Chondrocyte (in vitro differentiated cells): Measurements from ENCODE around the gene PTPRZ1. TPM values are rescaled to one million over a fixed set of nuclear protein-coding genes. Genes with fewer than 3 reads are reported as not detected.
A peak's percentile ranks its signal among the peaks of the same experiment; 100 is the strongest.

Source experiments
- DNase-seq: peaks from one replicate; pipeline ENCODE4 v3.0.0; 2021; ENCODE audit warnings: mixed read lengths, low spot score
- H3K27ac Mint-ChIP-seq: one replicate; pipeline ENCODE4 v1.8.0; 2021; ENCODE audit warnings: mild to moderate bottlenecking, moderate library complexity, mixed read lengths; ENCODE audit not compliant: unreplicated experiment
- H3K27me3 Mint-ChIP-seq: 2 replicates; pipeline ENCODE4 v1.8.0; 2021; ENCODE audit warnings: low read depth, mixed read lengths
- H3K36me3 Mint-ChIP-seq: 2 replicates; pipeline ENCODE4 v1.8.0; 2021; ENCODE audit warnings: low read depth, mixed read lengths
- H3K4me1 Mint-ChIP-seq: 2 replicates; pipeline ENCODE4 v1.8.0; 2021; ENCODE audit warnings: low read depth, mild to moderate bottlenecking, mixed read lengths
- H3K4me3 Mint-ChIP-seq: one replicate; pipeline ENCODE4 v1.8.0; 2021; ENCODE audit warnings: mild to moderate bottlenecking, moderate library complexity, mixed read lengths; ENCODE audit not compliant: unreplicated experiment
- H3K9me3 Mint-ChIP-seq: 2 replicates; pipeline ENCODE4 v1.8.0; 2021; ENCODE audit warnings: low read depth, mixed read lengths
- total RNA-seq: library from RNA; stranded (reverse); gene quantifications from 3 replicates; pipeline ENCODE4 v1.2.1, GENCODE V29; 2021
- TF ChIP-seq, protein P1 (sequence below): fragments of 200-600 bp; sonication (generic); IDR thresholded peaks from 2 replicates; pipeline ENCODE4 v1.5.0; 2021; ENCODE audit warnings: antibody characterized with exemption, mild to moderate bottlenecking, moderate library complexity

PTPRZ1 gene
- total RNA-seq, 1 donor from 2014 or later, result 2.0 TPM

DNA sequence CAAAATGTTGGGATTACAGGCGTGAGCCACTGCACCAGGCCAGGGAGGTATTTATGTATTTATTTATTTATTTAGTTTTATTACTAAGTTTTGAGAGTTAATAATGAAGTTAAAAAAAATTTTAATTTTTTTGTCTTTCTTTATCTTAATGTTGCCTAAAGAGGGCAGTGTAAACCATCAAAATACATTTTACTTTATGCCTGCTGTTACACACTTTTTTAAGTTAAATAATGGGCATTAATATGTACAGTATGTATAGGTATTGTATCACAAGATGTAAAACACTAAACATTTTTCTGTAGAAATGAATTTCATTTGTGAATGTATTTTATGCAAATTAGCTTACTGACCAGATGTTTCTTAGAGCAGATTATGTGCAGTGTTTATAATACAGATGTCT lies 141.7 kb downstream of the PTPRZ1 start:
- H3K36me3 Mint-ChIP-seq, result no peaks in the 10 kb centered on the region
- no peak for DNase-seq
- H3K4me1 Mint-ChIP-seq, result no peaks in the 10 kb centered on the region
- H3K4me3 Mint-ChIP-seq, result no peak overlapping the region
- H3K27me3 Mint-ChIP-seq, result peaks cover 2% of the 10 kb centered on the region
- no peaks in the 10 kb centered on the region for H3K9me3 Mint-ChIP-seq
- TF ChIP-seq, protein P1, sequence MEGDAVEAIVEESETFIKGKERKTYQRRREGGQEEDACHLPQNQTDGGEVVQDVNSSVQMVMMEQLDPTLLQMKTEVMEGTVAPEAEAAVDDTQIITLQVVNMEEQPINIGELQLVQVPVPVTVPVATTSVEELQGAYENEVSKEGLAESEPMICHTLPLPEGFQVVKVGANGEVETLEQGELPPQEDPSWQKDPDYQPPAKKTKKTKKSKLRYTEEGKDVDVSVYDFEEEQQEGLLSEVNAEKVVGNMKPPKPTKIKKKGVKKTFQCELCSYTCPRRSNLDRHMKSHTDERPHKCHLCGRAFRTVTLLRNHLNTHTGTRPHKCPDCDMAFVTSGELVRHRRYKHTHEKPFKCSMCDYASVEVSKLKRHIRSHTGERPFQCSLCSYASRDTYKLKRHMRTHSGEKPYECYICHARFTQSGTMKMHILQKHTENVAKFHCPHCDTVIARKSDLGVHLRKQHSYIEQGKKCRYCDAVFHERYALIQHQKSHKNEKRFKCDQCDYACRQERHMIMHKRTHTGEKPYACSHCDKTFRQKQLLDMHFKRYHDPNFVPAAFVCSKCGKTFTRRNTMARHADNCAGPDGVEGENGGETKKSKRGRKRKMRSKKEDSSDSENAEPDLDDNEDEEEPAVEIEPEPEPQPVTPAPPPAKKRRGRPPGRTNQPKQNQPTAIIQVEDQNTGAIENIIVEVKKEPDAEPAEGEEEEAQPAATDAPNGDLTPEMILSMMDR, result peak; percentile 78
- H3K27ac Mint-ChIP-seq, result no peak overlapping the region

DNA sequence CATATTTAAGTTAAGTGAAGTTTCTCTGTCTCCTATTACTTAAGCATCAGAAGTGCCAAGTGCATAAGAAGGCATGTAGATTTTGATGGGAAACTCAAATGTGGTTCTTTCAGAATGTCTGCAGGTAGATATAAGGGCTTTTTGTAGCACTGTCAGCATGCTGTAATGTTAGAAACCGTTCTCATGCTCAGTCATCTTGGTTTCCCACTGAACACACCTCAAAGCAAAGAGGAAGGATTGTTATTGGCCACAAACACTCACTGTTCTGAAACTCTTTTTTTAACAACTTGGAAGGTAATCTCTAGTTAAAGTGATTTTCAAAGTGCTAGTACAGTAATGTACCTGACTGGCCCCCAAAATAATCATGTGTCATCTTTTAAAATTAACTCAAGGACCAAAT lies 145.1 kb downstream of the PTPRZ1 start:
- TF ChIP-seq, protein P1, result no peak
- Mint-ChIP-seq H3K4me1 (no peaks in the 10 kb centered on the region), H3K4me3 (no peak overlapping the region), H3K9me3 (no peaks in the 10 kb centered on the region), H3K36me3 (no peaks in the 10 kb centered on the region), H3K27me3 (peaks cover 3% of the 10 kb centered on the region), H3K27ac (no peak overlapping the region)
- DNase-seq, result no peak

DNA sequence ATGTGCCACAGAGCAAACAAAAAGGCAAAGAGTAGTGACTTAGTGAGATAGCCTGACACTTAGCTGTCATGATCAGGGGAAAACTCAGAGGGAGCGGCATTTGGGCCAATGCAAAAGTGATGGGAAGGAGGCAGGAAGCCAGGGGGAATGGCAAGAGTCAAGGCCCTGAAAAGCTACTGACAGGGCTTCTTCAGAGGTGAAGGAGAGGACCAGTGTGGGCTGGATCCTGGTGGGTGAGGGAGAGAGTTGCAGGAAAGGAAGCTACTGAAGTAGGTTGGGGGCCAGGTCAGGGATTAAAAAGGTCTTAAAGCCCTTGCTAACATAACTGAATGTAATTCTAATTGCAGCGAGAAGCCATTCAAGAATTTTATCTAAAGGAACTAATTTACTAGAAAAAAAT lies 154.1 kb downstream of the PTPRZ1 start:
- TF ChIP-seq, protein P1, result no peak
- Mint-ChIP-seq H3K4me3 (no peak overlapping the region), H3K36me3 (no peaks in the 10 kb centered on the region), H3K4me1 (no peaks in the 10 kb centered on the region), H3K27me3 (peaks cover 6% of the 10 kb centered on the region), H3K9me3 (no peaks in the 10 kb centered on the region), H3K27ac (no peak overlapping the region)
- no peak for DNase-seq

DNA sequence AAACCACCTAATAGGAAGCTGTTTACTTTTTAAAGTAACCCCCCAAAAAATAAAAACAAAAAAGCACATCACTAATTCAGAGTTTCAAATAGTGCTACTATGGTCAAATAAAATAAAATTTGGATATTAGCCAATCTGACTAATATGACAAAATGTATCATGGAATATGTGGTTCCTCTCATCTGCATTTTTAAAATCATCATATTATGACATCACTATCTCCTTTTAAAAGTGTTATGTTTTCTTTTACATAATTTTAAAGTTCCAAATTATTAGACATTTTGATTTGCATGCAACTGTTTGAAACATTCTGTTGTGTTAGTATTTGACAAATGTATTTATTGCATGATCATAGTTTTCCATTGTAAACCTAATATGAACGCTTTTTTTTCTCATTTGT lies 160.7 kb downstream of the PTPRZ1 start:
- Mint-ChIP-seq H3K27me3 (peaks cover 1% of the 10 kb centered on the region), H3K27ac (no peak overlapping the region), H3K9me3 (no peaks in the 10 kb centered on the region), H3K4me3 (no peak overlapping the region), H3K4me1 (no peaks in the 10 kb centered on the region), H3K36me3 (no peaks in the 10 kb centered on the region)
- TF ChIP-seq, protein P1, result no peak
- DNase-seq, result no peak

DNA sequence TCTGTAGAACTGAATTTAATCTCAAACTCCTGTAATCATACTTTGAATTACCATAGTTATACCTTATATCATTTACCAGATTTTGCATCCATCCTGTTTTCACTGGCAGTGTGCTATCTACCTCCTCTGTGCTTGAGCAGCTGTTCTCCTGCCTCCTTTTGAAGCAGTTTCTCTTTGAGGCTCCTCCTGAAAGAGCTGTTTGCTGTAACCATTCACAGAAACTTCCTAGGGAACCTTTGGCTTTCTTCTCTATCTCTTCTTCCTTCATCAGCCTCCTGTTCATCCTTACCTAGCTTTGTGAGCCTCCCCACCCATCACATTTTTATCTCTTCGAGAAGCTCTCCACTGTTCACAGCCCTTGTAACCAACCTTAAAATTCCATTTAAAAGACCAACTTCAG lies 162.9 kb downstream of the PTPRZ1 start:
- DNase-seq, result no peak
- Mint-ChIP-seq H3K4me1 (no peaks in the 10 kb centered on the region), H3K4me3 (no peak overlapping the region), H3K27ac (no peak overlapping the region), H3K27me3 (peaks cover 1% of the 10 kb centered on the region), H3K36me3 (peaks cover 2% of the 10 kb centered on the region), H3K9me3 (no peaks in the 10 kb centered on the region)
- TF ChIP-seq, protein P1, result no peak
